ENCODE data around the gene KIF5C.

KIF5C gene

DNA sequence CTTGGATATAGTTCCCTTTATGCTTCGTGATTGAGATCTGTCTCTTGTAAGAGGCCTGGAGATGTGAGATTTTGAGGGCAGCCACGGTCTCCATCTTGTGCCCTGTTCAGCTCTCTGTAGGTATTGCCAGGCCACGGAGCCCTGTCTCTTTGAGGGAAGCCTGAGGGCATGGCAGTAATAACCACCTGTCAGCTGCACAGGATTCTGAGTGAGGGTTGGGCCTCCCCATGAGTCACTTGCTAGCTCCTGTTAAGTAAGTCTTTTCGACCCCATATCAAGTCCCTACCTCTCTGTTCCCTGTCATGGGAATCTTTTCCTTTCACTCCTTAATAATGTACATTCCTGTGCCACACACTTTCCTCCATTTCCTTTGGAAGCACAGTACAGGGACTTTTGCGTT is 183.9 kb downstream of the KIF5C start:
- DNase-seq, result no peak

DNA sequence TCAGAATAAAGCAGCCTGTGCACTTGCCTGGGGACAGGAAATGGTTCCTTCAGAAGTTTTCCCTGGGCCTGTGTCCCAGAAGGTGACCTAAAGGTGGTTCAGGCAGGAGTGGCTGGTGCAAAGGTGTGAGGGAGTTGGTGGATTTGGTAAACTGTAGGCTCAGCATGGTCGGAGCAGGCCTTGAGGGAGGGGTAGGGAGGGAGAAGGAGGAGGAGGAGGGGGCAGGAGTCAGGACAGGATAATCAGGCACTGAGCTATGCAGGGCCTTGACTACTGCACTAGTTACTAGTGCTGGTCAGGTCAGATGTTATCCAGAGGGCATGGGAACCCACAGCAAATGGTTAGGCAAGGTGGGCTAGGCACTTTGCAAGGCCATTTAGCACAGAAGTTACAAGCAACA is 184.8 kb downstream of the KIF5C start:
- no peak for DNase-seq

DNA sequence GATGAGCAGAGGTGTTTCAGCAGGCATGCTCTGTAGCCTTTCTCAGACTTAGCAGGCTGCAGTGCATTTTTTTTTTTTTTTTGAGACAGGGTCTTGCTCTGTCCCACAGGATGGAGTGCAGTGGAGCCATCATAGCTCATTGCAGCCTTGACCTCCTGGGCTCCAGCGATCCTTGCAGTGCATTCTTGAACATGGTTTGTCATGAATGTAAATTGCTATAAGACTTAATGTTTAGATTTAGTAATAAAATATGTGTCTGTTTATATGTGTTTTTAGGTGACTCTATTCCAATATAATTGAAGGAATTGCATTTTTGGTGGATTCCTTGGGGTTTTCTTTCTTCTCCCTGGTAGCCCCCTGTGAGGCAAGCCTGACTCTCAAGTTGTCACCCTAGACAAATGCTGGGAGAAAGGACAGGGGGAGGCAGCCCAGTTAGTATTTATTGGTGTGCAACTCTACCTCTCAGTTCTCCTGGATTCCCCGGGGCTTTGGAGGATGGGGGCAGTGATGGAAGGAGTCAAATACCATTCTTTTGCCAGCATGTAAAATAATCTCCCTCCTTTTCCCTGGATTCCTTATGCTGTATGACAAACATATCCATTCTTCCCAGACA is 186.2 kb downstream of the KIF5C start:
- no peak for DNase-seq

DNA sequence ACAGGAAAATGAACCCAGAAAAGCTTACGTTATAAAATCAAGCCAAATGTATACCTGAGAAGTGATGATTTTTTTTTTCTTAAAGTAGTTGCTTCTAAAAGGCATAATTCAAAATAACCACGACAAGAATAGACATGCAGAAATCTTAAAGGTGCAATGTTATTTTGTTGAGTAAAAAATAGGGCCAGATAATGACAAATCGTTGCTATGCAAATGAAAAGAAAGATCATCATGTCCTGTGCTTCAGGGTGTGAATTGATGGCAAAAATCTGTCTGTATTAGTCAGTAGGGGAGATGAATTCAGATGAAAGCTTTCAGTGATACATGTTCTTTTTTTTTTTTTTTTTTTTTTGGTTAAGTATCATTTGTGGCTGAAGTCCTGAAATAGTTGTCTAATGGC is 187.5 kb downstream of the KIF5C start:
- DNase-seq, result no peak

DNA sequence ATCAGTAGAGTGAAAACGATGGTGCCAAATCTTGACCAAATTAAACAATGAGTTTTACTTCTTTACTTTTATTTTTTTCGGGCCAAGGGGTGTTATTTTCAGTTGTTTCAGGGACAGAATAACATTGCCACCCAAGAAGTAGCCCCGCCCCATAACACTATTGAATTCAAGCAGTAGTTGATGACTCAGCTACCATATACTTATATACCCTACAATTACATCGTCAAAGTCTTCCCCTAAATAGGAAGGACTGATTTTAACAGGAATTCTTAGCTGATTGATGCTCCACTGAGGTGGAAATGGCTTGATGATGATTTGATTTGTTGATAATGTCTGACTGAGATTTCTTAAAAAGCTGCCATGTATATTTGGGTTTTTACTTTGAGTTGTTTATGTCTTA is 188.2 kb downstream of the KIF5C start:
- no peak for DNase-seq

DNA sequence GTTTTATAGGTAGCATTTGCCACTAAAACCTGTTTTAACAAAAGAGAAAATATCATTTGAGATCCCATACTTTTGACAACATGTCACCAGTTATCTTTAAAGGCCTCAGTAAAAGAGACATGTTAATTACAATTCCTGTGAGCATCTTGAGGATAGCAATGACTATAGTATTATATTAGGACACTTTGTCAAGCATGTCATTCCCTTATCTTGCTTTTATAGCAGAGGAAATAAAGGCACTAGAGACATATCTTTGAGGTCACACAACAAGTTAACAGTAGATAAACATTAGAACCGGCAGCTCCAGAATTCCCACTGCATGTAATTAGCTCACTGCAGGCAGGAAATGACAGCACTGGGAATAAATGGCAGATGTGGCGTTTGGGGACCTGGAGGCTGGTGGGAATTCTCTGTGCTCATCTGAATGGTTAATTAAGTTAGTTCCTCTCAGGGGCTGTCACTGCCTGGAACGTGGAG is 189.4 kb downstream of the KIF5C start:
- DNase-seq, result no peak

DNA sequence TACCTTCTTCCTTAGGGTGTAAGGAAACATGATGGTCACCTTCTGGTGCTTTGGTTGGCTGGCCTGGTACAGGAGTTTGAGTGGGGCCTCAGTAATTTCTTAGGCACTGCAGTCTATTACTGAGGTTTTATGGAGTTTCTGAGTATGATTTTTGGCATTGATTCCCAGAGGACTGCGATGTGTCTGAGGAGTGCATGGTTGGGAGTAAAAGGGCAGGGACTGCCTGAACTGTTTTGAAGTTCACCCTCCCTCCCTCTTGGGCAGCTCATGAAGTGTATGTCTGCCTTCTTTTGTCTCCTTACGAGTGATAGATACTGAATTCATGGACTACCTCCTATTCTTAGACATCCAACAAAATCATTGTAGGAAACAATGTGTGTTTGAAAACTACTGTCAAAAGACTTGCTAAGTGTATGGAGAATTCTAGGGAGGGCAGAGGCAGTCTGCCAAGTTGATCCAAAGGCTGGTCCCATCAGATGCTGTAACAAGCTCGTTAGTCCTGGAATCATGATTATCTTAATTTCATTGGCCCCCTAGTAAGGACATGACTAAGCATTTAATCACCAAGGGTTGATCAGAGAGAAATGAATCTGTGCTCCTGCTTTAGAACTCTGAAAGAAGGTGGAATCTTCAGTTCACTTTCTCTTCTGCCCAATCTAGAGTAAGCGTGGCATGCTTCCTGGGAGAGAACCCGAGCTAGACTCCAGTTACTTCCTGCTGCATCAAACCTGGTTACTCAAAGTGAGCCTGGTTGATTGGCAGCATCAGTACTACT is 190.0 kb downstream of the KIF5C start:
- no peak for DNase-seq

DNA sequence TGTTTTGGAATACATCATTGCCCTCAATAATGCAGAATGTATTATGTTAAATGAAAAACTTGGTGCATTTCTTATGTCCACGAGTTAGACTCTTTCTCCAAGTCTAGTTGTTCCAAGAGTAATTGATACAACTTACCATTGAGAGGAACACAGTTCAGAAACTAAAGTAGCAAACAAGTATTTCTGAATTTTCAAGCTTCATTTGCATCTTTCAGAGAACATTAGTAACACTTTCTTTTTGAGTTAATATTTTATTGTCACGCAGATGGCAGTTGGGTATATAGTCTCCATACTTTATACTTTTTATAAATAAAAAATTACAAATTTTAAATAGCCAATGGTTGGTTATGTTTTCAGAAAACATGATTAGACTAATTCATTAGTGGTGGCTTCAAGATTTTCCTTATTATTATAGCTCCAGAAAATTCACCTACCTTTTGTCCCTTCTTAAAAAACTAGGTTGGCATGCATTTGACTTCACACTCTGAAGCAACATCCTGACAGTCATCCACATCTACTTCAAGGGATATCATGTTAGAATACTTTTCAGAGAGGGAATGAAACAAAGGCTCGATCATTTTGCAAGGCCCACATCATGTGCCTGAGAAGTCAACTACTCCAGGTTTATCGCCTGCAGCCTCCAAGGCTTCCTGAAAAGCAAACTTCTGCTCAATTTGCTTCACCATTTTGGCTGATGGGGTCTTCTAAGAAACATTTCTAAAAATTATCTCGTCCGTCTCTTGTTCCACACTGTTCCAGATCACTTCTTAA is 193.4 kb downstream of the KIF5C start:
- no peak for DNase-seq

DNA sequence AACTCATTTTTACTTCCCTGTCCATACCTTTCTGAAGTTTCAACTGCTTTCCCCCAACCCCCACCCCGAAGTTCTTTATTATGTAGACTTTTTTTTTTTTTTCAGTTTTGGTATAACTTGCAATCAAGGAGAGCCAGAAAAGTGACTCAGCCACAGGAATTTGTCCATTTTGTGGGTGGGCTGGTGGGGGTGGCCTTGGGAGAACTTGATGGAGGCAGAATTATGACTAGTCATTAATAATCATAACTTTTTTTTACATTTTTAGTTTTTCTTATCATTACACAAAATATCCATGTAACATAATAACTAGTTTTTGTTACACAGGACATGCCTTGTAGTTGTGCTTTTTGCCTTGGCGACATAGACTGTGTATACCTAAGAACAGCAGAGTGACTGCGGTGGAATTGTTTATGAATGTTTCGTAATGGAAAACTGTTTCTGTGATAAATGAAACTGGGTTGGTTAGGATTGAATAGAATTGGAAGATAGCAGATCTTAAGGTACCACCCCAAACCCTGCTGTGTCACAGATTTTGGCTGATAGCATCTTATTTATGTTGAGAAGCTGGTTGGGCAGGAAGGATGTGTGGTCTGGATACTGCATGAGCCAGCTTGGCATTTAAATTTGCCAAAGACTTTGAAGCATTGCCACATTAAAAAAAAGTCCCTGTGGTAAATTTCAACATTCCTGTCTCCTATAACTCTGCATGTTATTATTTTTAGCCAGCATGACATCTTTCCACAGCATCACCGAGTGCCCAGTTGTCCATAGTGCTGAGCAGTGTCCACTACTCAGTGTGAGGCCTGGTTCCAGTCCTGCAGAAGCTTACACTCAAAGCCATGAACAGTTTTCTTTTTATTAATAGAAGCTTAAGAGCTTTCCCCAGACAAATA is 194.2 kb downstream of the KIF5C start:
- DNase-seq, result no peak

DNA sequence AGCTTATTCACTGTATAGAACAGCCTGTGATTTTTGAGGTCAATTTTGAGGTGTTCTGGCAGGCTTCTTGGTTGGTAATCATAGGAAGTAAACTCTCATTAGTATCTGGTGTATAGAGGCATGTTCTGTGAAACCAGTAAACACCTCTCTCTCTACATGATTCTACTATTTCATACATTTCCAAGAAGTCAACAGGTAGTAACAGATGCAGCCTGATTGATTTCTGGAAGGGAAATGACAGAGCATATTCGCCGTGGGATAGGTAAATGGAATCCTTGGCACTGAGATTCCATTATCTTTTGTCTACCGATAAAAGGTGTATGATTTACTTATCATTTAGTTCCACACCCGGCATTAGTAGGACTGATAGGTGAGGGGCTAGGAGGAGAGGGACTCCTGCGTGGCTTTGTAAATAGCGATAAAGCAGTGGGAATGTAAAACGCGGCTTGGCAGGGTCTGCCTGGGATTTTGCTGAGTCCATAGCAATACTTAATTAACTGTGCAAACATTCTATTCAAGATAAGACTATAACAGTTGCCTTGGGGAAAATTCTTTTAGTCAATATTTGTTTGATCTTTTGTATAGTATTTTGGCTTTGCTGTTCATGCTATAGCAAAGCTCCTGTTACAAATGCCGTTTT is 195.8 kb downstream of the KIF5C start:
- DNase-seq, result no peak

DNA sequence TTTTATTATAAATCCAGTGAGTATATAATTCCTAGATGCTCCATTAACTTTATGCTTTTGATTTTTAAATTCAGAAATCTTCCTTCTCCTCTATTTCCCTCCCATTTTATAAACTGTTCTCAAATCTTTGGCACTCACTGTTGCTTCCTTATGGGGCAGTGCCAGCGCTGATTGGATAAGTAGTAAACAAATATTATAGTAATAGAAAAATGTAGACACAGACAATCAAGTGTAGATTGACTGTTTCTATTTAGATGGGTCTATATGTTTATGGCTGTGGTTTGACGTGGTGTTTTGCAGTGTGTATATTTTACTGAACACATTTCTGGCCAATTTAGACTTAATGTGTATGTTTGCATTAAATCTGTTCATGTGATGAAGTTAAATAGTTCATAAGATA is 200.1 kb downstream of the KIF5C start:
- DNase-seq, result no peak

DNA sequence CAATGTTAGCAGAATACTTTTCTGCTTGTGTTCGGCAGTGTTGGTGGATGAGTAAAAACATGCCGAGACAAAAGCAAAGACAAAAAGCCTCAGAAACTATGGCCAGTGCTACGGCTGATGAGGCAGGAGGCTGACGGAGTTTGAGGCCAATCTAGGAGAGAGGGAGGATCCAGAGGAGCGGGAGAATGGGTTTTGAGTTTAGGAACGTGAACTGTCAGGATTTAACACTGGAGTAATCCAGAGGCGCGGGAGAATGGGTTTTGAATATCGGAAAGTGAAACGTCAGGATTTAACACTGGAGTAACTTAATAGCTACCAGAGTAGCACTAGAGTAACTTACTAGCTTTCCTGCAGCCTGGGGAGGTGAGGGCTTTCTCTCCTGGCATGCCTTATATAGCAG is 200.8 kb downstream of the KIF5C start:
- no peak for DNase-seq
